CD4-positive, alpha-beta T cell (primary cell): ENCODE results near the gene GALNT7. TPM values are rescaled to one million over a fixed set of nuclear protein-coding genes. Genes with fewer than 3 reads are reported as not detected.

ENCODE experiments used
- ATAC-seq: fragments of 200-7000 bp; cut with Tn5 transposase; one replicate; pipeline ENCODE4 v1.10.0; 2022; ENCODE audit warnings: mild to moderate bottlenecking; ENCODE audit not compliant: poor library complexity
- CTCF ChIA-PET: fragments of 350-600 bp; sonication (Branson Sonifier 250); formaldehyde crosslinking; loops from one replicate; lab custom pipeline; 2021; ENCODE audit warnings: antibody characterized with exemption, inconsistent platforms; lab: Charles Lee
- POLR2A ChIA-PET: fragments of 350-600 bp; sonication (Branson Sonifier 250); formaldehyde crosslinking; loops from one replicate; lab custom pipeline; 2021; ENCODE audit warnings: antibody characterized with exemption, inconsistent platforms; lab: Charles Lee
- DNase-seq, 14 experiments: peaks; one replicate each; pipeline ENCODE4 v3.0.0-alpha.2; 2013 to 2020; ENCODE audit warnings: mixed read lengths in 2 of 14
- H3K27ac ChIP-seq, 2 donors: one replicate each; pipeline versions ENCODE4 v1.5.1 to v1.7.0; 2013; ENCODE audit warnings: low read length in 2 of 2, low read depth in 1 of 2, mild to moderate bottlenecking in 1 of 2
- H3K27me3 ChIP-seq, 2 experiments: 1 replicate in 1 of 2; 2 replicates in 1 of 2; pipeline versions ENCODE4 v1.6.1 to v1.7.0; 2013; ENCODE audit warnings: low read length in 2 of 2, control low read depth in 1 of 2, mild to moderate bottlenecking in 1 of 2, moderate library complexity in 1 of 2; ENCODE audit not compliant: insufficient read depth in 2 of 2, control insufficient read depth in 1 of 2
- H3K36me3 ChIP-seq: one replicate; pipeline ENCODE4 v1.6.1; 2013; ENCODE audit warnings: low read length, control low read depth; ENCODE audit not compliant: insufficient read depth
- H3K4me1 ChIP-seq: one replicate; pipeline ENCODE4 v1.6.1; 2013; ENCODE audit warnings: low read length, control low read depth; ENCODE audit not compliant: insufficient read depth
- H3K4me3 ChIP-seq: one replicate; pipeline ENCODE4 v1.5.1; 2013; ENCODE audit warnings: mild to moderate bottlenecking, low read length, moderate library complexity
- H3K9me3 ChIP-seq, 2 experiments: 1 replicate in 1 of 2; 2 replicates in 1 of 2; pipeline versions ENCODE4 v1.6.1 to v1.7.0; 2013; ENCODE audit warnings: low read length in 2 of 2, mild to moderate bottlenecking in 2 of 2, control low read depth in 1 of 2, moderate library complexity in 1 of 2; ENCODE audit not compliant: control insufficient read depth in 1 of 2, insufficient read depth in 1 of 2
- H3K27ac Mint-ChIP-seq: one replicate; pipeline ENCODE4 v1.8.0; 2020; ENCODE audit warnings: mixed read lengths
- H3K27me3 Mint-ChIP-seq: one replicate; pipeline ENCODE4 v1.8.0; 2021; ENCODE audit warnings: mixed read lengths
- H3K36me3 Mint-ChIP-seq: one replicate; pipeline ENCODE4 v1.8.0; 2021; ENCODE audit warnings: low read depth, mixed read lengths
- H3K4me1 Mint-ChIP-seq: one replicate; pipeline ENCODE4 v1.8.0; 2021; ENCODE audit warnings: low read depth, mixed read lengths
- H3K4me3 Mint-ChIP-seq: one replicate; pipeline ENCODE4 v1.8.0; 2020; ENCODE audit warnings: mild to moderate bottlenecking, mixed read lengths
- H3K9me3 Mint-ChIP-seq: one replicate; pipeline ENCODE4 v1.8.0; 2020; ENCODE audit warnings: mixed read lengths
- intact Hi-C, 2 experiments: fragments of 100-400 bp; cut with DNase I in 1 of 2; cut with micrococcal nuclease in 1 of 2; formaldehyde crosslinking; loops; one replicate each; pipeline versions ENCODE4 v1.15.1 to v1.9.0; 2023 to 2025; cut with DNase I, micrococcal nuclease
- total RNA-seq, 174 experiments: library from RNA in 2 of 174; stranded (reverse) in 2 of 174; gene quantifications; one replicate each; pipeline ENCODE4 v1.2.3 and lab custom pipeline; 2021 to 2026
- TF ChIP-seq, protein P1 (sequence below): fragments of 200-600 bp; IDR thresholded peaks from one replicate; pipeline ENCODE4 v1.8.0; 2022; ENCODE audit warnings: antibody characterized with exemption, mild to moderate bottlenecking

GALNT7 gene
- total RNA-seq, 2 experiments from 2014 or later, result 4.6 to 4.8 TPM

DNA sequence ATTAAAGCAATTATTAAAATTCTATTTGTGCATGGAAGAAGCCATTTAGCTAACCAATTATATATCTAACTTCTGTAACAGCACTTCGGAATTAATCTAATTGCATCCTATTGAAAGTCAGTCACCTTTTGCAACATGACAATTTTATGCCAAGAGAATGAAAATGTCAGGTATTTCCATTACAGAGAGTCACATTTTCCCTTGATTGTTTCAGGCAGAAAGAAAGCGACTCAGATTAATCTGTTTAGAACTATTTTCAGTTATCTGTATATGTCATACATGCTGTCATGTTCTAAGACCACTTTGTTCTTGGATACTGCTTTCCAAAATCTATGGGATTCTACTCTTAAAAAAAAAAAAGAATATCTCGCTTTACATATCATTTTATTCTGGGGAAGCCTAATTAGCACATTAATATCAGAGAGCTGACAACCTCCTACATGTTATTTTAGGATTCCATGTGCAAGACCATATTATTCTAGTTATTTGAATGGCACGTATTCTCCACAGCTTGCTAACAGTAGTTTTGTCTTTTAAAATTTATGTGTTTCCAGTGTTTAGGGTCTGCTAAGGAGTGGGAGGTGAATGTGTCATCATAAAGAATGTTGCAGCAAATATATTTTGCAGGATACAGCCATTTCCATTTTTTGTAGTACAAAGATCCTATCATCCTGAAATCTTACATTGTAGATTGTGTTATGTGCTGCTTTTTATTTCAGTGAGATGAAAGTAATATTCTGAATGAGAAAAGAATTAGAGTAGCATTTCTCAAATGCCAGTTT is 31.7 kb downstream of the GALNT7 start:
- intact Hi-C loops, result no loop called here
- Mint-ChIP-seq H3K27me3 (no peaks in the 10 kb centered on the region), H3K27ac (no peak overlapping the region), H3K36me3 (peaks cover 27% of the 10 kb centered on the region), H3K4me1 (peaks cover 20% of the 10 kb centered on the region), H3K9me3 (peaks cover 15% of the 10 kb centered on the region), H3K4me3 (no peak overlapping the region)
- Histone ChIP-seq H3K9me3 (peaks cover 9 to 10% of the 10 kb centered on the region in 2 experiments), H3K4me3 (no peak overlapping the region), H3K27ac (no peak overlapping the region), H3K27me3 (no peaks in the 10 kb centered on the region), H3K36me3 (no peaks in the 10 kb centered on the region), H3K4me1 (no peaks in the 10 kb centered on the region)
- ATAC-seq, result no peak
- ChIA-PET CTCF (no interaction called here), POLR2A (no interaction called here)
- DNase-seq, result no peak
- TF ChIP-seq, protein P1, sequence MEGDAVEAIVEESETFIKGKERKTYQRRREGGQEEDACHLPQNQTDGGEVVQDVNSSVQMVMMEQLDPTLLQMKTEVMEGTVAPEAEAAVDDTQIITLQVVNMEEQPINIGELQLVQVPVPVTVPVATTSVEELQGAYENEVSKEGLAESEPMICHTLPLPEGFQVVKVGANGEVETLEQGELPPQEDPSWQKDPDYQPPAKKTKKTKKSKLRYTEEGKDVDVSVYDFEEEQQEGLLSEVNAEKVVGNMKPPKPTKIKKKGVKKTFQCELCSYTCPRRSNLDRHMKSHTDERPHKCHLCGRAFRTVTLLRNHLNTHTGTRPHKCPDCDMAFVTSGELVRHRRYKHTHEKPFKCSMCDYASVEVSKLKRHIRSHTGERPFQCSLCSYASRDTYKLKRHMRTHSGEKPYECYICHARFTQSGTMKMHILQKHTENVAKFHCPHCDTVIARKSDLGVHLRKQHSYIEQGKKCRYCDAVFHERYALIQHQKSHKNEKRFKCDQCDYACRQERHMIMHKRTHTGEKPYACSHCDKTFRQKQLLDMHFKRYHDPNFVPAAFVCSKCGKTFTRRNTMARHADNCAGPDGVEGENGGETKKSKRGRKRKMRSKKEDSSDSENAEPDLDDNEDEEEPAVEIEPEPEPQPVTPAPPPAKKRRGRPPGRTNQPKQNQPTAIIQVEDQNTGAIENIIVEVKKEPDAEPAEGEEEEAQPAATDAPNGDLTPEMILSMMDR, result no peak

- no peak overlapping the region for H3K4me3 Mint-ChIP-seq
- peaks cover 9 to 10% of the 10 kb centered on the region in 2 experiments for H3K9me3 ChIP-seq
- peaks cover 15% of the 10 kb centered on the region for H3K9me3 Mint-ChIP-seq
- DNase-seq (no peak), ATAC-seq (no peak)
- TF ChIP-seq, protein P1, result no peak
- no peak overlapping the region for H3K27ac ChIP-seq
- intact Hi-C loops, result no loop called here
- ChIA-PET CTCF (no interaction called here), POLR2A (interaction anchor here (0.6 to 1.4 kb wide), 3 partner anchors 28 to 242 kb away, joined by 3 to 5 read pairs (median 5); partner anchors contain the start of gene HMGB2)
- H3K4me3 ChIP-seq, result no peak overlapping the region
- no peaks in the 10 kb centered on the region for H3K36me3 ChIP-seq
- H3K4me1 Mint-ChIP-seq, result peaks cover 26% of the 10 kb centered on the region
- H3K27me3 ChIP-seq, result no peaks in the 10 kb centered on the region
- H3K4me1 ChIP-seq, result peaks cover 3% of the 10 kb centered on the region
- no peak overlapping the region for H3K27ac Mint-ChIP-seq
- peaks cover 46% of the 10 kb centered on the region for H3K36me3 Mint-ChIP-seq
- no peaks in the 10 kb centered on the region for H3K27me3 Mint-ChIP-seq
Measured at GRCh38 chr4:173202395-173202794, 33.8 kb downstream of the GALNT7 start.

- TF ChIP-seq, protein P1, result no peak
- Histone ChIP-seq H3K4me3 (no peak overlapping the region), H3K27ac (no peak overlapping the region), H3K27me3 (no peaks in the 10 kb centered on the region), H3K36me3 (no peaks in the 10 kb centered on the region), H3K9me3 (peaks cover 9 to 10% of the 10 kb centered on the region in 2 experiments), H3K4me1 (peaks cover 3% of the 10 kb centered on the region)
- POLR2A ChIA-PET, result no interaction called here
- Mint-ChIP-seq H3K27ac (no peak overlapping the region), H3K9me3 (peaks cover 15% of the 10 kb centered on the region), H3K36me3 (peaks cover 50% of the 10 kb centered on the region), H3K4me3 (no peak overlapping the region), H3K4me1 (peaks cover 18% of the 10 kb centered on the region), H3K27me3 (no peaks in the 10 kb centered on the region)
- intact Hi-C loops, result no loop called here
- CTCF ChIA-PET, result no interaction called here
- no peak for ATAC-seq
- DNase-seq, result no peak
Measured at GRCh38 chr4:173205656-173206055, 37.0 kb downstream of the GALNT7 start.
